Esophagus squamous epithelium (tissue), 5 donors: Measurements from ENCODE around the gene CSNK1G1. TPM values are rescaled to one million over a fixed set of nuclear protein-coding genes. Genes with fewer than 3 reads are reported as not detected.

Experiments used
- DNase-seq: peaks from one replicate; lab custom pipeline; 2025; lab: John Stamatoyannopoulos, UW
- H3K27ac ChIP-seq, 4 donors: fragments of 200-600 bp; sonication (generic); one replicate each; pipeline ENCODE4 v1.5.1; 2016 to 2019; ENCODE audit warnings: mild to moderate bottlenecking in 1 of 4
- H3K27me3 ChIP-seq, 4 donors: fragments of 200-600 bp; sonication (generic); 1 replicate in 3 of 4; 2 replicates in 1 of 4; pipeline versions ENCODE4 v1.5.1 to v1.6.0; 2017 to 2021; ENCODE audit warnings: antibody characterized with exemption in 1 of 4
- H3K36me3 ChIP-seq, 3 donors: fragments of 200-600 bp; sonication (generic); one replicate each; pipeline ENCODE4 v1.5.1; 2016 to 2019
- H3K4me1 ChIP-seq, 3 donors: fragments of 200-600 bp; sonication (generic); one replicate each; pipeline ENCODE4 v1.5.1; 2017 to 2019
- H3K4me3 ChIP-seq, 4 donors: fragments of 200-600 bp; sonication (generic); 1 replicate in 3 of 4; 2 replicates in 1 of 4; pipeline ENCODE4 v1.5.1; 2016 to 2019; ENCODE audit warnings: mild to moderate bottlenecking in 2 of 4, moderate library complexity in 1 of 4
- H3K9me3 ChIP-seq, 3 donors: fragments of 200-600 bp; sonication (generic); one replicate each; pipeline ENCODE4 v1.5.1; 2016 to 2019
- POLR2A ChIP-seq, 4 donors: fragments of 450-650 bp; IDR thresholded peaks; one replicate each; pipeline ENCODE4 v1.6.1; 2017; ENCODE audit warnings: antibody characterized with exemption in 4 of 4, mild to moderate bottlenecking in 4 of 4, moderate library complexity in 3 of 4
- WGBS, 2 donors: methylation state at CpG; one replicate each; pipeline ENCODE4 v1.1.5; 2018; 5-methylcytosine and 5-hydroxymethylcytosine counted together
- intact Hi-C: fragments of 100-400 bp; cut with DNase I; formaldehyde crosslinking; loops from one replicate; pipeline ENCODE4 v1.15.0; 2022
- total RNA-seq, 4 donors: library from RNA; depleted of rRNA; stranded (reverse); fragments of >200 nt; gene quantifications; one replicate each; pipeline ENCODE4 v1.1.0, GENCODE V29; 2016
- TF ChIP-seq, protein P1 (sequence below), 6 experiments: fragments of 450-650 bp in 4 of 6; fragments of 200-600 bp in 2 of 6; sonication (generic) in 2 of 6; IDR thresholded peaks; one replicate each; pipeline ENCODE4 v1.5.1; 2016 to 2019; ENCODE audit warnings: antibody characterized with exemption in 6 of 6, mild to moderate bottlenecking in 4 of 6, moderate library complexity in 4 of 6
- donor health status: DM: yes; HTN: yes; CAD: no.

Gene CSNK1G1
- total RNA-seq, 4 donors from 2014 or later: 15.0 to 21.4 (median 16.8) TPM

DNA sequence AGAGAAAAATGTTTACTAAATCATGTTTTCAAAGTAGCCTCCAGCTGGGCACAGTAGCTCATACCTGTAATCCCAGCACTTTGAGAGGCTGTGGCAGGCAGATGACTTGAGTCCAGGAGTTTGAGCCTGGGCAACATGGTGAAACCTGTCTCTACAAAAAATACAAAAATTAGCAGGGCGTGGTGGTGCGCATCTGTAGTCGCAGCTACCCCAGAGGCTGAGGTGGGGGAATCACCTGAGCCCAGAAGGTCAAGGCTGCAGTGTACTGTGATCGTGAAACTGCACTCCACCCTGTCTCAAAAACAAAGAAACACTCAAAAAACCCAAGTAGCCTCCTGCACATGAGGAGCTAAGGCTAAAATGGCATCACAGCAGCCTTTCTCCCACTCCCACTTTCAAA lies 191.5 kb downstream of the CSNK1G1 start:
- intact Hi-C loops: loop anchor here (10.0 kb wide), 1 partner anchor 220 kb away; the partner anchor contains the start of genes PCLAF and TRIP4
- no peaks in the 10 kb centered on the region for H3K9me3 ChIP-seq

DNA sequence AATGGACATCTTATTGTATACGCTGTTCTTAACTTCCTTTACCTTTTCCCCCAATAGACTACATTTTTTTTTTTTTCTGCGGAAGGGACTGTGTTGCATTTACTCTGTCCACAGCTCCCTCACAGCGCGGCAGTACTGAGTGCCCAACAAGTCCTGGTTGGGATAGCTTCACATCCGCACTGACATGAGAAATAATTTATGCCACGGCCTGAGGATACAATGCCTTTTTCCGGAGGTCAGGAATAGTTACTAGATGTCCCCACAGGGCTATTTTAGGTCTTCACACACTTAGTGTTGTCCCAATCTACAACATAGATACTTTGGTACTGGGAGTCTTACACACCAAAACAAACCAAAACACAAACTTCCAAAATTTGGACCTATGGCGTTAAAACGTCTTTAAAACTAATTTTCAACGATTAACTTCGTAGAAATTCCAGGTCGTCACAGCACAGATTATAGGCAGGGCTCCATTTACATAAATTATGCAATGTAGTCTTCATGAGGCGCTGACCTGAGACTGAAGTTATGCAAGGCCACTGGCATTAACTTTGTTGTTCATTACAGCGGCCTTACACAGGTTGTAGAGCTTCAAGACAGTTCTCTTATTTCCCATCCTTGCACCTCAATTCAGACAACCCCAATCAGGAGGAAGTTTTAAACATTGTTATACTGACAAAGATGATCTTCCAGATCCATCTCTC lies 192.2 kb downstream of the CSNK1G1 start:
- DNase-seq: no peak
- peak overlapping the region; percentile 63 to 99 (median 84) for H3K4me3 ChIP-seq
- no peaks in the 10 kb centered on the region for H3K27me3 ChIP-seq
- intact Hi-C loops: loop anchor here (10.0 kb wide), 1 partner anchor 221 kb away; the partner anchor contains the start of genes PCLAF and TRIP4
- H3K36me3 ChIP-seq: peaks cover 20 to 30% (median 25%) of the 10 kb centered on the region in 3 donors
- H3K9me3 ChIP-seq: no peaks in the 10 kb centered on the region
- TF ChIP-seq, protein P1, sequence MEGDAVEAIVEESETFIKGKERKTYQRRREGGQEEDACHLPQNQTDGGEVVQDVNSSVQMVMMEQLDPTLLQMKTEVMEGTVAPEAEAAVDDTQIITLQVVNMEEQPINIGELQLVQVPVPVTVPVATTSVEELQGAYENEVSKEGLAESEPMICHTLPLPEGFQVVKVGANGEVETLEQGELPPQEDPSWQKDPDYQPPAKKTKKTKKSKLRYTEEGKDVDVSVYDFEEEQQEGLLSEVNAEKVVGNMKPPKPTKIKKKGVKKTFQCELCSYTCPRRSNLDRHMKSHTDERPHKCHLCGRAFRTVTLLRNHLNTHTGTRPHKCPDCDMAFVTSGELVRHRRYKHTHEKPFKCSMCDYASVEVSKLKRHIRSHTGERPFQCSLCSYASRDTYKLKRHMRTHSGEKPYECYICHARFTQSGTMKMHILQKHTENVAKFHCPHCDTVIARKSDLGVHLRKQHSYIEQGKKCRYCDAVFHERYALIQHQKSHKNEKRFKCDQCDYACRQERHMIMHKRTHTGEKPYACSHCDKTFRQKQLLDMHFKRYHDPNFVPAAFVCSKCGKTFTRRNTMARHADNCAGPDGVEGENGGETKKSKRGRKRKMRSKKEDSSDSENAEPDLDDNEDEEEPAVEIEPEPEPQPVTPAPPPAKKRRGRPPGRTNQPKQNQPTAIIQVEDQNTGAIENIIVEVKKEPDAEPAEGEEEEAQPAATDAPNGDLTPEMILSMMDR (IDR thresholded peaks at IDR 0.05): no peak
- TF ChIP-seq POLR2A (IDR thresholded peaks at IDR 0.05): no peak
- peaks cover 18 to 46% (median 30%) of the 10 kb centered on the region in 3 donors for H3K4me1 ChIP-seq
- peak overlapping the region; percentile 85 to 95 (median 92) for H3K27ac ChIP-seq
- WGBS, 2 donors: 42 to 51% methylated on average over 14 of the region's 14 CpGs

More for the DNA sequence above, 191.5 kb downstream of the CSNK1G1 start:
- no peak for TF ChIP-seq POLR2A (IDR thresholded peaks at IDR 0.05)
- TF ChIP-seq, protein P1 (IDR thresholded peaks at IDR 0.05): no peak
- no peak for DNase-seq
- Histone ChIP-seq H3K27ac (peak overlapping the region in 2 of 4 donors; percentile 85 to 93), H3K4me3 (no peak overlapping the region), H3K36me3 (peaks cover 14 to 24% (median 19%) of the 10 kb centered on the region in 3 donors), H3K4me1 (peaks cover 18 to 41% (median 26%) of the 10 kb centered on the region in 3 donors), H3K27me3 (no peaks in the 10 kb centered on the region)
- 67 to 94% methylated on average over 4 of the region's 4 CpGs for WGBS, 2 donors

DNA sequence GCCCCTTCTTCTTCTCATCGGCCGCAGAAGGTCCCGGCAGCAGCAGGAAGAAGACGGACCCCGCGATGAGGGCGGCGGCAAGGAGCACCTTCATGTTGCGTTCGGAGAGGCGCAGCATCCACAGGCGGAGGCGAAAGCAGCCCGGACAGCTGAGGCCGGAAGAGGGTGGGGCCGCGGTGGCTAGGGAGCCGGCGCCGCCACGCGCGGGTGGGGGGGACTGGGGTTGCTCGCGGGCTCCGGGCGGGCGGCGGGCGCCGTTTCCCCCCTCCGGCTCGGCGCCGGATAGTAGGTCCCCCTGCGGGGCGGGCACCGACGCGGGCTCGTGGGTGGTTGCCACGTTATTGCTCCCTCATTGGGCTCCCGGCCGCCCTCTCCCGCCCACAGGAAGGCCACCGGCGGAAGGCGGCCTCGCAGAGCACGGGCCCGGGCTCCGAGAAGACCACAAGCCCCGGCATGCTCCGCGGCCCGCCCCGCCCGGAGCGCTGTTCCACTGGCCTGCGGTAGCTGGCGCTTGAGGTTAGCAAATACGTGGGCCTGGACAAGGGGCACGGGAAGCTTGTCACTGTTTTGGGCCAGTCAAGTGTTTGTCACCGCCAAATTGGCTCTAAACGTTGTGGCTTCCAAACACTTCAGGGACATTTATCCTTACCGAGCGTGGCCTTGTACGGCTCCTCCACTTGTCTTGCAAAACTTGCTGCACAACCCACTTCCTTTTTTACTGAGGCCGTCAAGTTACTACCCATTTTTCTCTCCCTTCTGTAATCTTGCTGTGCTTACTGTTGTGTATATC lies 192.9 kb downstream of the CSNK1G1 start, which contains the start of gene PPIB:
Gene PPIB, minus strand, starts transcription at position 154 of the 790 bp plus-strand sequence. Its CDS starts 36 bp downstream, at position 118.
- peak within 1 kb of the TSS; percentile 63 to 99 (median 84) for H3K4me3 ChIP-seq
- peak; percentile 87 for DNase-seq
- intact Hi-C loops: loop anchor here (10.0 kb wide), 1 partner anchor 222 kb away; the partner anchor contains the start of genes PCLAF and TRIP4
- peak within 1 kb of the TSS; percentile 85 to 95 (median 92) for H3K27ac ChIP-seq
- peaks cover 28 to 38% (median 32%) of the 10 kb centered on the region in 3 donors for H3K36me3 ChIP-seq
- no peaks in the 10 kb centered on the region for H3K9me3 ChIP-seq
- H3K27me3 ChIP-seq: no peaks in the 10 kb centered on the region
- peaks cover 18 to 52% (median 31%) of the 10 kb centered on the region in 3 donors for H3K4me1 ChIP-seq
- TF ChIP-seq, protein P1 (IDR thresholded peaks at IDR 0.05): peak in 5 of 6 experiments; percentile 23 to 49 (median 35)
- TF ChIP-seq POLR2A (IDR thresholded peaks at IDR 0.05): peak in 2 of 4 donors; percentile 61 to 82
- 1 to 2% methylated on average over 9 to 14 of the region's 69 CpGs for WGBS, 2 donors

DNA sequence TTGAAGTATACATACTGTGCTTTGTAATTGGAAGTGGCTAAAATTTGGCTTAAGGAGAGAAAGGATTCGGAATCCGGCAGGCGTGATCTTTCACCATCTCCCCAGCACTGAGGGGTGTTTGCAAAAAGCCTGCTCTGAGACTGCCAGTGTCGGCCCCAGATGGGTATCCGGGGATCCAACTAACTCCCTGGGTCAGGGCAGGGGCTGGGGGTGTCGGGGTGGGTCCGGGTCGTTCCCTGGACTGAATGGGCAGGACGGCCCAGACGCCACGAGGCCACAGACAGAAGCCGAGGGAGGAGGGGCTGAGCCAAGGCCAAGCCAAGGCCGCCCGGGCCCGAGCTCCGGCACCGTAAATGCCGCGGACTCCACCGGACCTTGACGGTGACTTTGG lies 193.5 kb downstream of the CSNK1G1 start:
- peaks cover 34 to 44% (median 37%) of the 10 kb centered on the region in 3 donors for H3K36me3 ChIP-seq
- H3K9me3 ChIP-seq: no peaks in the 10 kb centered on the region
- peaks cover 18 to 52% (median 31%) of the 10 kb centered on the region in 3 donors for H3K4me1 ChIP-seq
- DNase-seq: no peak
- peak overlapping the region; percentile 84 to 95 (median 92) for H3K27ac ChIP-seq
- 0% methylated on average over 3 of the region's 21 CpGs for WGBS, 2 donors
- intact Hi-C loops: loop anchor here (10.0 kb wide), 1 partner anchor 222 kb away; the partner anchor contains the start of genes PCLAF and TRIP4
- no peak for TF ChIP-seq POLR2A (IDR thresholded peaks at IDR 0.05)
- TF ChIP-seq, protein P1 (IDR thresholded peaks at IDR 0.05): no peak
- H3K27me3 ChIP-seq: no peaks in the 10 kb centered on the region
- H3K4me3 ChIP-seq: peak overlapping the region; percentile 63 to 99 (median 84)
